ENCODE measurements around the gene WDR62. TPM values are rescaled to one million over a fixed set of nuclear protein-coding genes. Genes with fewer than 3 reads are reported as not detected.
A peak's percentile ranks its signal among the peaks of the same experiment; 100 is the strongest.

Gene WDR62
- total RNA-seq, 1 experiment from 2014 or later = 30.0 TPM

GRCh38 chr19:36060430-36060829 is 5.7 kb downstream of the WDR62 start:
- H2AK5ac ChIP-seq (ENCODE audit: insufficient read length, low read length) = no peak overlapping the region
- no peak overlapping the region for H3K27ac ChIP-seq (ENCODE audit: insufficient read length, low read depth, low read length)
- WGBS (ENCODE audit: extremely low coverage, insufficient read length, low lambda C conversion rate) = no CpG with 5 or more reads among the region's 4 CpGs
- Mint-ChIP-seq H3K27me3 (ENCODE audit: low read depth) (no peaks in the 10 kb centered on the region; the same call in 1 of the 2 replicates), H3K4me3 (no peak overlapping the region), H3K9me3 (no peaks in the 10 kb centered on the region; a peak in 1 of 5 replicates), H3K36me3 (ENCODE audit: insufficient read depth in 1 of 3, low read depth in 3 of 3) (peaks cover 33 to 74% (median 34%) of the 10 kb centered on the region in 3 experiments), H3K4me1 (peaks cover 9 to 11% of the 10 kb centered on the region in 2 experiments), H3K27ac (0 out of 7 replicates have a peak overlapping the region, but pooled peaks of 1 of the 3 experiments have one; percentile 4)
- no peak overlapping the region for H3K14ac ChIP-seq (ENCODE audit: insufficient read depth, low read length)
- H4K20me1 ChIP-seq (ENCODE audit: control insufficient read depth, insufficient read depth, insufficient read length) = no peaks in the 10 kb centered on the region
- H3K4me1 ChIP-seq (ENCODE audit: insufficient read depth, low read length) = no peaks in the 10 kb centered on the region
- H3K23me2 ChIP-seq (ENCODE audit: insufficient read length, low read depth, low read length, poor library complexity, severe bottlenecking) = peaks cover 1% of the 10 kb centered on the region
- no peaks in the 10 kb centered on the region for H3K9me3 ChIP-seq (ENCODE audit: control insufficient read depth, low read depth, low read length)
- H3K4ac ChIP-seq (ENCODE audit: low read depth, low read length) = no peak overlapping the region
- H4K5ac ChIP-seq (ENCODE audit: insufficient read length, low read depth, low read length) = no peak overlapping the region
- H3K9ac ChIP-seq (ENCODE audit: extremely low read depth, insufficient read length, low read length) = no peak overlapping the region
- H2BK5ac ChIP-seq (ENCODE audit: insufficient read length, low read length) = no peak overlapping the region
- H2AFZ ChIP-seq (ENCODE audit: low read length) = no peak overlapping the region
- no peak overlapping the region for H3K23ac ChIP-seq (ENCODE audit: insufficient read length, low read depth, low read length)
- H3K56ac ChIP-seq (ENCODE audit: insufficient read length, low read depth, low read length) = no peak overlapping the region
- peaks cover 4% of the 10 kb centered on the region for H3K79me1 ChIP-seq (ENCODE audit: insufficient read depth, low read depth, low read length, poor library complexity, severe bottlenecking)
- H2BK20ac ChIP-seq (ENCODE audit: low read depth, low read length, poor library complexity, severe bottlenecking) = no peak overlapping the region
- H4K8ac ChIP-seq (replicated peaks; ENCODE audit: insufficient read length, low read depth, low read length) = no peak overlapping the region
- no peak overlapping the region for H3K4me2 ChIP-seq (ENCODE audit: insufficient read depth, insufficient read length, low read length)
- no peak overlapping the region for H2BK12ac ChIP-seq (ENCODE audit: insufficient read length, low read depth, low read length)
- no peak overlapping the region for H2BK120ac ChIP-seq (ENCODE audit: low read depth, low read length, poor library complexity, severe bottlenecking)
- peak; percentile 49 for DNase-seq
- peaks cover 2% of the 10 kb centered on the region; the same call in 1 of the 2 replicates for H3K79me2 ChIP-seq (ENCODE audit: insufficient read depth, low read length)
- H3K18ac ChIP-seq (ENCODE audit: insufficient read length, low read depth, low read length) = no peak overlapping the region
- H3T11ph ChIP-seq (ENCODE audit: low read length) = no peak overlapping the region
- peak; percentile 66 for TF ChIP-seq CTCF (conservative IDR thresholded peaks at IDR 0.05)
- no peaks in the 10 kb centered on the region for H3K27me3 ChIP-seq (ENCODE audit: insufficient read depth, low read length)
- H4K91ac ChIP-seq (ENCODE audit: insufficient read length, low read depth, low read length) = no peak overlapping the region
- H2BK15ac ChIP-seq (ENCODE audit: low read depth, low read length) = no peak overlapping the region

Data from H9 (cell line).